Activated CD8-positive, alpha-beta memory T cell treated with anti-CD3 and anti-CD28 coated beads, Interleukin-2, amount 50 U/mL, for 1 hour (primary cell): ENCODE measurements around the gene TNFAIP3.

Experiments
- DNase-seq: peaks from one replicate; pipeline ENCODE4 v3.0.0-alpha.2; 2020; ENCODE audit errors: extremely low read depth

Gene TNFAIP3

GRCh38 chr6:137923866-137924653 lies 57.0 kb downstream of the TNFAIP3 start:
- no peak for DNase-seq

- no peak for DNase-seq
Measured at GRCh38 chr6:137925141-137925698, 58.2 kb downstream of the TNFAIP3 start.

- DNase-seq, result no peak
Measured at GRCh38 chr6:137926207-137926731, 59.2 kb downstream of the TNFAIP3 start.

- no peak for DNase-seq
Measured at GRCh38 chr6:137926985-137927384, 59.9 kb downstream of the TNFAIP3 start.

GRCh38 chr6:137927777-137928218 lies 60.7 kb downstream of the TNFAIP3 start:
- DNase-seq, result peak; percentile 50

GRCh38 chr6:137928286-137928685 lies 61.2 kb downstream of the TNFAIP3 start:
- DNase-seq, result no peak

- DNase-seq, result no peak
Measured at GRCh38 chr6:137931849-137932465, 64.9 kb downstream of the TNFAIP3 start.
